ENCODE results near the gene OR2T1. TPM values are rescaled to one million over a fixed set of nuclear protein-coding genes. Genes with fewer than 3 reads are reported as not detected.

Gene OR2T1
- total RNA-seq, 1 donor from 2014 or later, result not detected

DNA sequence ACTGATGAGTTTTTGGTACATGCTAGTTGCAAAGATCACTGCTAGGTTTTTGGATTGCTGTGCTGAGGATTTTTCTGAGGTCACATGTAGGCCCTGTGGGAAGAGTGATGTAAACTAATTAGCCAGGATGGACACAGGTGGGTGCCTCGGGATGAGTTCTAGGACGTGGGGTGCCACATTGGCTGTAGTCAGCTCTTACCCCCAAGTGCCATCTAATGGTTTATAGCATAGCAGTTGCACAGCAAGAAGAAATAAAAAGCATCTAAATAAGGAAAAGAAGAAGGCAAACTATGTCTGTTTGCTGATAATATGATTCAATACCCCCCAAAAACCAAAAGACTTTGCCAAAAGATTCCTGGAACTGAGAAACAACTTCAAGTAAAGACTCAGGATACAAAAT, 9.8 kb upstream of the OR2T1 start:
- H3K4me1 ChIP-seq, result no peaks in the 10 kb centered on the region
- H3K27ac ChIP-seq, result no peak overlapping the region
- H3K27me3 ChIP-seq, result no peaks in the 10 kb centered on the region
- intact Hi-C loops (cut with DNase I), result no loop called here
- H3K36me3 ChIP-seq, result no peaks in the 10 kb centered on the region
- H3K9me3 ChIP-seq, result no peaks in the 10 kb centered on the region
- DNase-seq (ENCODE audit: extremely low spot score in 2 of 2), result no peak
- no peak overlapping the region for H3K4me3 ChIP-seq
- TF ChIP-seq, protein P1, sequence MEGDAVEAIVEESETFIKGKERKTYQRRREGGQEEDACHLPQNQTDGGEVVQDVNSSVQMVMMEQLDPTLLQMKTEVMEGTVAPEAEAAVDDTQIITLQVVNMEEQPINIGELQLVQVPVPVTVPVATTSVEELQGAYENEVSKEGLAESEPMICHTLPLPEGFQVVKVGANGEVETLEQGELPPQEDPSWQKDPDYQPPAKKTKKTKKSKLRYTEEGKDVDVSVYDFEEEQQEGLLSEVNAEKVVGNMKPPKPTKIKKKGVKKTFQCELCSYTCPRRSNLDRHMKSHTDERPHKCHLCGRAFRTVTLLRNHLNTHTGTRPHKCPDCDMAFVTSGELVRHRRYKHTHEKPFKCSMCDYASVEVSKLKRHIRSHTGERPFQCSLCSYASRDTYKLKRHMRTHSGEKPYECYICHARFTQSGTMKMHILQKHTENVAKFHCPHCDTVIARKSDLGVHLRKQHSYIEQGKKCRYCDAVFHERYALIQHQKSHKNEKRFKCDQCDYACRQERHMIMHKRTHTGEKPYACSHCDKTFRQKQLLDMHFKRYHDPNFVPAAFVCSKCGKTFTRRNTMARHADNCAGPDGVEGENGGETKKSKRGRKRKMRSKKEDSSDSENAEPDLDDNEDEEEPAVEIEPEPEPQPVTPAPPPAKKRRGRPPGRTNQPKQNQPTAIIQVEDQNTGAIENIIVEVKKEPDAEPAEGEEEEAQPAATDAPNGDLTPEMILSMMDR (IDR thresholded peaks at IDR 0.05), result no peak
- no peak for TF ChIP-seq POLR2A (IDR thresholded peaks at IDR 0.05)
- TF ChIP-seq POLR2AphosphoS5 (IDR thresholded peaks at IDR 0.05; ENCODE audit: insufficient read depth in 1 of 2, low read depth in 1 of 2), result no peak

GRCh38 chr1:248404024-248404423, 1.2 kb downstream of the OR2T1 start:
- intact Hi-C loops (cut with DNase I), result no loop called here
- no peaks in the 10 kb centered on the region for H3K9me3 ChIP-seq
- H3K4me1 ChIP-seq, result no peaks in the 10 kb centered on the region
- H3K27me3 ChIP-seq, result no peaks in the 10 kb centered on the region
- no peak overlapping the region for H3K27ac ChIP-seq
- DNase-seq (ENCODE audit: extremely low spot score in 2 of 2), result no peak
- TF ChIP-seq POLR2AphosphoS5 (IDR thresholded peaks at IDR 0.05; ENCODE audit: insufficient read depth in 1 of 2, low read depth in 1 of 2) (no peak), POLR2A (IDR thresholded peaks at IDR 0.05) (no peak)
- TF ChIP-seq, protein P1 (IDR thresholded peaks at IDR 0.05), result no peak
- no peak overlapping the region for H3K4me3 ChIP-seq
- no peaks in the 10 kb centered on the region for H3K36me3 ChIP-seq

DNA sequence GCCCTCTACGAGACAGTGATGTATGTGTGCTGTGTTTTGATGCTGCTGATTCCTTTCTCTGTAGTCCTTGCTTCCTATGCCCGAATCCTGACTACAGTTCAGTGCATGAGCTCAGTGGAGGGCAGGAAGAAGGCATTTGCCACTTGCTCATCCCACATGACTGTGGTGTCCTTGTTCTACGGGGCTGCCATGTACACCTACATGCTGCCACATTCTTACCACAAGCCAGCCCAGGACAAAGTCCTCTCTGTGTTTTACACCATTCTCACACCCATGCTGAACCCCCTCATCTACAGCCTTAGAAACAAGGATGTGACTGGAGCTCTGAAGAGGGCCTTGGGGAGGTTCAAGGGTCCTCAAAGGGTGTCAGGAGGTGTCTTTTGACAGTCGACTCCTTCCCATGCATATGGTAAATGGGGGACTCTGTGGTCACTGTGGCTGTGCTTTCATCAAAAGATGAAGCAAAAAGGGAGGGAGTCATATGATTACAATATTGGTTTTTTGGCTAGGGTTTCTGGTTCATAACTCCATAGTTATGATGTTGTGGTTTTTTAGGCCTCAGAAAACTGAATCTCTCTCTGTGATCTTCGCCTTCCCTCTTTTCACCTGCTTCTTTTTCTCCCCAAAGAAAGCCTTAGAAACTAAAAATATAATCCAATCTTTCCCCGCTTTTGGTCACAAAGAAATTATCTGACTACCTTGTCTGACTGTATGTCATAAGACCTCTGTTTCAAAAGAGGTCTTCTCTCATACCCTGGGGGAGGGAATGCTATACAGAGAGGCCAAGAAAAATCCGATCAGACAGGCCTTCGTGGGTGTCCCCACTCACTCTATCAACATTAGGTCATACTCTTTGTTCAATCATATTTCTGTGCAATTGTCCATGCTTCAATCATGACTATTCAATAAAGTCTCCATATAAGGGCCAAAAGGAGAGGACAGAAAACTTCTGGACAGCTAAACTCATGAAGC, 4.2 kb downstream of the OR2T1 start:
- no peak for DNase-seq (ENCODE audit: extremely low spot score in 2 of 2)
- no peak overlapping the region for H3K27ac ChIP-seq
- no peaks in the 10 kb centered on the region for H3K4me1 ChIP-seq
- no peaks in the 10 kb centered on the region for H3K9me3 ChIP-seq
- H3K36me3 ChIP-seq, result no peaks in the 10 kb centered on the region
- no peaks in the 10 kb centered on the region for H3K27me3 ChIP-seq
- intact Hi-C loops (cut with DNase I), result no loop called here
- TF ChIP-seq POLR2AphosphoS5 (IDR thresholded peaks at IDR 0.05; ENCODE audit: insufficient read depth in 1 of 2, low read depth in 1 of 2), result no peak
- TF ChIP-seq, protein P1 (IDR thresholded peaks at IDR 0.05), result no peak
- TF ChIP-seq POLR2A (IDR thresholded peaks at IDR 0.05), result no peak
- H3K4me3 ChIP-seq, result no peak overlapping the region

GRCh38 chr1:248416226-248416625, 13.4 kb downstream of the OR2T1 start:
- no peak for TF ChIP-seq POLR2A (IDR thresholded peaks at IDR 0.05)
- TF ChIP-seq, protein P1 (IDR thresholded peaks at IDR 0.05), result no peak
- TF ChIP-seq POLR2AphosphoS5 (IDR thresholded peaks at IDR 0.05; ENCODE audit: insufficient read depth in 1 of 2, low read depth in 1 of 2), result no peak
- no peak for DNase-seq (ENCODE audit: extremely low spot score in 2 of 2)
- no peak overlapping the region for H3K27ac ChIP-seq
- H3K4me1 ChIP-seq, result no peaks in the 10 kb centered on the region
- H3K36me3 ChIP-seq, result no peaks in the 10 kb centered on the region
- no peaks in the 10 kb centered on the region for H3K9me3 ChIP-seq
- H3K4me3 ChIP-seq, result no peak overlapping the region
- H3K27me3 ChIP-seq, result no peaks in the 10 kb centered on the region
- intact Hi-C loops (cut with DNase I), result no loop called here

DNA sequence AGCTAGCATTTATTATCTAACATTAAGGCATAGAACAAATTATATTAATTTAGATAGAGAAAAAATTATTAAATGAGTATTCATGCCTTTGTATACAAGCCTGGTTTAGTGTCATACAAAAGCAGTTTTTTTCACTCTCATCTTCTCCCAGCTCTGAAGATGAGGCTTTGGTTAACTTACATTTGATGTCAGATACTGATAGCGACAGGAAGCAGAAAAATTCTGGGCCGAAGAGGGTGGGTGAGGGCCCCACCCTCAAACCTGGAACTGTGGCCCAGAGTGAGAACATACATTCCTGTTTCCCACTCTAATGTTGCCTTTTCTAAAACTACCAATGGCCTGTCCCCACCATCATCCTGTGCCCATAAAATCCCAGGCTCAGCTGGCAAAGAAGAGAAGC, 15.0 kb downstream of the OR2T1 start:
- H3K9me3 ChIP-seq, result no peaks in the 10 kb centered on the region
- no peak for DNase-seq (ENCODE audit: extremely low spot score in 2 of 2)
- TF ChIP-seq, protein P1 (IDR thresholded peaks at IDR 0.05), result no peak
- TF ChIP-seq POLR2A (IDR thresholded peaks at IDR 0.05) (no peak), POLR2AphosphoS5 (IDR thresholded peaks at IDR 0.05; ENCODE audit: insufficient read depth in 1 of 2, low read depth in 1 of 2) (no peak)
- H3K27ac ChIP-seq, result no peak overlapping the region
- H3K4me3 ChIP-seq, result no peak overlapping the region
- H3K27me3 ChIP-seq, result no peaks in the 10 kb centered on the region
- no peaks in the 10 kb centered on the region for H3K4me1 ChIP-seq
- H3K36me3 ChIP-seq, result no peaks in the 10 kb centered on the region
- intact Hi-C loops (cut with DNase I), result no loop called here
